PFSK-1 (cell line): Measurements from ENCODE around the gene RNU5D-1.

Experiments used
- FOXP2 ChIP-seq: optimal IDR thresholded peaks from 2 replicates; pipeline ENCODE3; 2011; ENCODE audit warnings: borderline replicate concordance, control low read depth, inconsistent platforms; ENCODE audit not compliant: insufficient read depth; ENCODE audit errors: extremely low read length, extremely low read depth
- POLR2AphosphoS5 ChIP-seq: IDR thresholded peaks from 2 replicates; pipeline ENCODE4 v1.6.1; 2012; ENCODE audit warnings: low read depth, mild to moderate bottlenecking, control low read depth, low read length, moderate library complexity
- REST ChIP-seq, 2 experiments: IDR thresholded peaks; 2 replicates each; pipeline versions ENCODE4 v1.6.1 to v1.8.0; 2011 to 2012; ENCODE audit warnings: low read depth in 2 of 2, low read length in 2 of 2, control low read depth in 1 of 2, inconsistent platforms in 1 of 2, mild to moderate bottlenecking in 1 of 2, moderate library complexity in 1 of 2; ENCODE audit not compliant: insufficient read depth in 1 of 2
- SIN3A ChIP-seq: IDR thresholded peaks from 2 replicates; pipeline ENCODE4 v1.6.1; 2012; ENCODE audit warnings: mild to moderate bottlenecking, low read length, moderate library complexity, borderline replicate concordance; ENCODE audit not compliant: insufficient read depth
- TAF1 ChIP-seq: IDR thresholded peaks from 2 replicates; pipeline ENCODE4 v1.6.1; 2012; ENCODE audit warnings: low read length, control low read depth, borderline replicate concordance; ENCODE audit not compliant: insufficient read depth

RNU5D-1 gene

GRCh38 chr1:44681905-44682882, 48.8 kb downstream of the RNU5D-1 start:
- TF ChIP-seq SIN3A, result no peak
- no peak for TF ChIP-seq POLR2AphosphoS5
- no peak for TF ChIP-seq TAF1
- TF ChIP-seq FOXP2, result no peak
- no peak for TF ChIP-seq REST (IDR thresholded peaks at IDR 0.05; ENCODE audit: insufficient read depth in 1 of 2, low read depth in 2 of 2, low read length in 2 of 2)
